Measurements from ENCODE around the gene FNBP1. TPM values are rescaled to one million over a fixed set of nuclear protein-coding genes. Genes with fewer than 3 reads are reported as not detected.
A peak's percentile ranks its signal among the peaks of the same experiment; 100 is the strongest.

The FNBP1 gene
- total RNA-seq, 2 experiments from 2014 or later = 206 to 247 TPM

GRCh38 chr9:129875687-129876395, 167.1 kb downstream of the FNBP1 start:
- CTCF ChIA-PET = interaction anchor here (1.0 to 2.2 kb wide), 4 partner anchors 9 to 11 kb away, joined by 3 to 7 read pairs (median 4); no protein-coding TSS in a partner anchor
- H3K27me3 Mint-ChIP-seq = no peaks in the 10 kb centered on the region
- POLR2A ChIA-PET = no interaction called here
- peaks cover 34% of the 10 kb centered on the region for H3K4me1 Mint-ChIP-seq
- peaks cover 63% of the 10 kb centered on the region for H3K36me3 Mint-ChIP-seq (ENCODE audit: low read depth)
- no peak overlapping the region for H3K27ac Mint-ChIP-seq
- DNase-seq = no peak
- no peaks in the 10 kb centered on the region for H3K9me3 Mint-ChIP-seq
- no peak overlapping the region for H3K4me3 Mint-ChIP-seq

DNA sequence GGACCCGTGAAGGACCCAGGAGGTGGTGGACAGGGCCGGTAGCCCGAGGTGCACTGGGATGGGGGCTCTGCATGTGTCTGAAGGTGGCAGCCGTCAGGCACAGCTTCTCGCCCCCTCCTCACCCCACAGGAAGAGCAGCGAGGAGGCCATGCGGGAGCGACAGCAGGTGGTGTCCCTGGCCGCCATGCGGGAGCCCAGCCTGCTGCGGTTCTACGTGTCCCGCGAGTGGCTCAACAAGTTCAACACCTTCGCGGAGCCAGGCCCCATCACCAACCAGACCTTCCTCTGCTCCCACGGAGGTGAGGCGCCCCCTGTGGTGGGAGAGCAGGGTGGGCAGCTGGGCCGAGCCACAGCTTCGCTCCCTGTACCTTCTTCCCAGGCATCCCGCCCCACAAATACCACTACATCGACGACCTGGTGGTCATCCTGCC, 167.8 kb downstream of the FNBP1 start:
- no peaks in the 10 kb centered on the region for H3K27me3 Mint-ChIP-seq
- H3K36me3 Mint-ChIP-seq (ENCODE audit: low read depth) = peaks cover 59% of the 10 kb centered on the region
- H3K4me3 Mint-ChIP-seq = no peak overlapping the region
- ChIA-PET CTCF (interaction anchor here (1.0 to 2.2 kb wide), 3 partner anchors 10 to 12 kb away, joined by 3 to 7 read pairs (median 4); no protein-coding TSS in a partner anchor), POLR2A (no interaction called here)
- H3K4me1 Mint-ChIP-seq = peaks cover 39% of the 10 kb centered on the region
- no peak overlapping the region for H3K27ac Mint-ChIP-seq
- no peaks in the 10 kb centered on the region for H3K9me3 Mint-ChIP-seq
- no peak for DNase-seq

- H3K9me3 Mint-ChIP-seq = no peaks in the 10 kb centered on the region
- H3K4me3 Mint-ChIP-seq = no peak overlapping the region
- H3K27me3 Mint-ChIP-seq = no peaks in the 10 kb centered on the region
- DNase-seq = no peak
- POLR2A ChIA-PET = no interaction called here
- H3K4me1 Mint-ChIP-seq = peaks cover 46% of the 10 kb centered on the region
- CTCF ChIA-PET = interaction anchor here (0.6 to 1.2 kb wide), 5 partner anchors 8 to 159 kb away, joined by 3 to 5 read pairs (median 4); no protein-coding TSS in a partner anchor
- peaks cover 62% of the 10 kb centered on the region for H3K36me3 Mint-ChIP-seq (ENCODE audit: low read depth)
- H3K27ac Mint-ChIP-seq = peak overlapping the region; percentile 57
Measured at GRCh38 chr9:129874261-129875101, 168.5 kb downstream of the FNBP1 start.

- no peak overlapping the region for H3K4me3 Mint-ChIP-seq
- POLR2A ChIA-PET = no interaction called here
Measured at GRCh38 chr9:129873563-129874190, 169.3 kb downstream of the FNBP1 start.

DNA sequence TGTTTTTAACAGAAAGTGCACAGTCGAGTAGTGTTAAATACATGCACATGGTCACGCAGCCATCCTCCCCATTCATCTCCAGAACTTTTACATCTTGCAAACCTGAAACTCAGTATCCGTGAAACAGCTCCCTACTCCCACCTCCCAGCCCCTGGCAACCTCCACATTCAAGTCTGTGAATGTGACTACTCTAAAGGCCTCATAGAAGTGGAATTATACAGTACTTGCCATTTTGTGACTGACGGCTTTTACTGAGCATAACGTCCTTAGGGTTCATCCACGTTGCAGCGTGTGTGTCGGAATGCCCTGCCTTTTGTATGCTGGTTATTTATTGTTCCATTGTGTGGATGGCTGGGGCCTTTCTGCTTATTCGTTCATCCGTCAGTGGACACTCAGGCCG, 171.9 kb downstream of the FNBP1 start:
- CTCF ChIA-PET = interaction anchor here (0.7 to 4.7 kb wide), 5 partner anchors 14 to 739 kb away, joined by 3 to 22 read pairs (median 4); partner anchors contain the start of gene GPR107
- Mint-ChIP-seq H3K4me3 (peak overlapping the region; percentile 6), H3K4me1 (peaks cover 67% of the 10 kb centered on the region), H3K9me3 (no peaks in the 10 kb centered on the region), H3K27me3 (no peaks in the 10 kb centered on the region), H3K36me3 (ENCODE audit: low read depth) (peaks cover 73% of the 10 kb centered on the region), H3K27ac (peak overlapping the region; percentile 95)
- POLR2A ChIA-PET = no interaction called here
- no peak for DNase-seq

More at GRCh38 chr9:129873563-129874190, 169.3 kb downstream of the FNBP1 start:
- no peaks in the 10 kb centered on the region for H3K27me3 Mint-ChIP-seq
- CTCF ChIA-PET = interaction anchor here (0.6 to 1.3 kb wide), 5 partner anchors 9 to 969 kb away, joined by 3 to 5 read pairs (median 3); no protein-coding TSS in a partner anchor
- H3K4me1 Mint-ChIP-seq = peaks cover 54% of the 10 kb centered on the region
- H3K27ac Mint-ChIP-seq = no peak overlapping the region
- DNase-seq = no peak
- no peaks in the 10 kb centered on the region for H3K9me3 Mint-ChIP-seq
- peaks cover 66% of the 10 kb centered on the region for H3K36me3 Mint-ChIP-seq (ENCODE audit: low read depth)

- Mint-ChIP-seq H3K4me3 (peak overlapping the region; percentile 59), H3K9me3 (no peaks in the 10 kb centered on the region), H3K4me1 (peaks cover 77% of the 10 kb centered on the region), H3K27ac (peak overlapping the region; percentile 95), H3K27me3 (no peaks in the 10 kb centered on the region), H3K36me3 (ENCODE audit: low read depth) (peaks cover 77% of the 10 kb centered on the region)
- CTCF ChIA-PET = interaction anchor here (0.7 to 4.7 kb wide), 11 partner anchors 10 to 738 kb away, joined by 3 to 22 read pairs (median 6); partner anchors contain the start of genes GPR107 and TOR1A
- DNase-seq = no peak
- POLR2A ChIA-PET = no interaction called here
Measured at GRCh38 chr9:129869585-129870501, 173.1 kb downstream of the FNBP1 start.

DNA sequence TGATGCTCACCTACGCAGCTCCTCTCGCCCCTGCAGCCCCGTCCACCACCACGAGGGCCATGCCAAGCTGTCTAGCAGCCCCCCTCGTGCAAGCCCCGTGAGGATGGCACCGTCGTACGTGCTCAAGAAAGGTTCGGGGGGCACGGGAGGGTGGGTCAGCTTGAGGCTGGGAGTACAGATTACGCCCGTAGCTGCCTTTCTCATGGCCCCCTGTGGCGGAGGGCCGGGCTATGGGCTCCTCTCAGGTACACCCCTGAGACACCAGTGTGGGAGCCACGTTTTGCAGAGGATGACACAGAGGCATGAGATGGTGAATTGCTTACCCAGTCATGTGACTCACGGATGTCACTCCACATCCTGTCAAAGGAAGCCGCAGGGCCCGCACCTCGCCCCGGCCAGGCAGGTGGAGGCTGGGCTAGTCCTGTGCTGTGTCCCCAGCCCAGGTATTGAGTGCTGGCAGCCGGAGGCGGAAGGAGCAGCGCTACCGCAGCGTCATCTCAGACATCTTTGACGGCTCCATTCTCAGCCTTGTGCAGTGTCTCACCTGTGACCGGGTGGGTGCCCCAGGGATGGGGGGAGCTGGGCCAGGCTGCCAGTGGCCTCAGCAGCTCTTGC, 174.0 kb downstream of the FNBP1 start:
- peak overlapping the region; percentile 95 for H3K27ac Mint-ChIP-seq
- H3K4me1 Mint-ChIP-seq = peaks cover 84% of the 10 kb centered on the region
- ChIA-PET POLR2A (interaction anchor here (1.2 kb wide), 1 partner anchor 18 kb away, joined by 3 read pairs; no protein-coding TSS in a partner anchor), CTCF (interaction anchor here (0.6 to 4.7 kb wide), 7 partner anchors 11 to 351 kb away, joined by 3 to 22 read pairs (median 9); no protein-coding TSS in a partner anchor)
- no peaks in the 10 kb centered on the region for H3K9me3 Mint-ChIP-seq
- H3K27me3 Mint-ChIP-seq = no peaks in the 10 kb centered on the region
- peak overlapping the region; percentile 59 for H3K4me3 Mint-ChIP-seq
- peak; percentile 94 for DNase-seq
- H3K36me3 Mint-ChIP-seq (ENCODE audit: low read depth) = peaks cover 75% of the 10 kb centered on the region

GRCh38 chr9:129868023-129868871, 174.7 kb downstream of the FNBP1 start:
- H3K4me3 Mint-ChIP-seq = peak overlapping the region; percentile 59

GRCh38 chr9:129867136-129868022, 175.6 kb downstream of the FNBP1 start:
- Mint-ChIP-seq H3K4me3 (no peak overlapping the region), H3K27ac (peak overlapping the region; percentile 89), H3K27me3 (no peaks in the 10 kb centered on the region), H3K36me3 (ENCODE audit: low read depth) (peaks cover 76% of the 10 kb centered on the region), H3K4me1 (peaks cover 93% of the 10 kb centered on the region), H3K9me3 (no peaks in the 10 kb centered on the region)
- DNase-seq = no peak
- ChIA-PET CTCF (interaction anchor here (0.6 to 4.7 kb wide), 10 partner anchors 10 to 1516 kb away, joined by 3 to 22 read pairs (median 8); partner anchors contain the start of gene TOR1B), POLR2A (interaction anchor here (1.2 kb wide), 1 partner anchor 20 kb away, joined by 3 read pairs; no protein-coding TSS in a partner anchor)

More at GRCh38 chr9:129868023-129868871, 174.7 kb downstream of the FNBP1 start:
- Mint-ChIP-seq H3K4me1 (peaks cover 87% of the 10 kb centered on the region), H3K9me3 (no peaks in the 10 kb centered on the region), H3K27ac (peak overlapping the region; percentile 95), H3K36me3 (ENCODE audit: low read depth) (peaks cover 75% of the 10 kb centered on the region), H3K27me3 (no peaks in the 10 kb centered on the region)
- ChIA-PET POLR2A (interaction anchor here (1.2 kb wide), 1 partner anchor 19 kb away, joined by 3 read pairs; no protein-coding TSS in a partner anchor), CTCF (interaction anchor here (0.6 to 4.7 kb wide), 10 partner anchors 10 to 1515 kb away, joined by 3 to 22 read pairs (median 6); no protein-coding TSS in a partner anchor)
- no peak for DNase-seq

Measured in activated CD4-positive, alpha-beta T cell treated with anti-CD3 and anti-CD28 coated beads, Interleukin-2, amount 10 ng/mL, durations not matched to agents 7 days and 5 days (primary cell).